CD4-positive, alpha-beta memory T cell (primary cell): ENCODE results near the gene SCLT1. TPM values are rescaled to one million over a fixed set of nuclear protein-coding genes. Genes with fewer than 3 reads are reported as not detected.

Experiments used
- CTCF ChIA-PET: fragments of 350-600 bp; sonication (Branson Sonifier 250); formaldehyde crosslinking; loops from one replicate; lab custom pipeline; 2021; ENCODE audit warnings: inconsistent platforms; ENCODE audit not compliant: partially characterized antibody; lab: Charles Lee
- POLR2A ChIA-PET: fragments of 350-600 bp; sonication (Branson Sonifier 250); formaldehyde crosslinking; loops from one replicate; lab custom pipeline; 2021; ENCODE audit not compliant: partially characterized antibody; lab: Charles Lee
- DNase-seq, 5 donors: peaks; one replicate each; pipeline versions ENCODE4 v3.0.0 to v3.0.0-alpha.2; 2020 to 2022; ENCODE audit warnings: mixed read lengths in 1 of 5
- H3K27ac ChIP-seq: one replicate; pipeline ENCODE4 v1.7.0; 2013; ENCODE audit warnings: low read depth, low read length
- H3K27me3 ChIP-seq: 2 replicates; pipeline ENCODE4 v1.7.0; 2013; ENCODE audit warnings: mild to moderate bottlenecking, low read length, moderate library complexity; ENCODE audit not compliant: insufficient read depth
- H3K36me3 ChIP-seq: 2 replicates; pipeline ENCODE4 v1.7.0; 2013; ENCODE audit warnings: mild to moderate bottlenecking, low read length, moderate library complexity; ENCODE audit not compliant: insufficient read depth
- H3K4me1 ChIP-seq: 2 replicates; pipeline ENCODE4 v1.7.0; 2013; ENCODE audit warnings: mild to moderate bottlenecking, low read length, moderate library complexity; ENCODE audit not compliant: insufficient read depth
- H3K4me3 ChIP-seq, 2 donors: one replicate each; pipeline ENCODE4 v1.7.0; 2013; ENCODE audit warnings: low read length in 2 of 2, mild to moderate bottlenecking in 1 of 2
- H3K9me3 ChIP-seq, 2 donors: one replicate each; pipeline ENCODE4 v1.7.0; 2013; ENCODE audit warnings: low read length in 2 of 2, control low read depth in 1 of 2; ENCODE audit not compliant: control insufficient read depth in 1 of 2
- H3K27ac Mint-ChIP-seq, 7 donors: one replicate each; pipeline ENCODE4 v1.8.0; 2020 to 2021; ENCODE audit warnings: mixed read lengths in 7 of 7, mild to moderate bottlenecking in 6 of 7, inconsistent platforms in 3 of 7, moderate library complexity in 3 of 7
- H3K27me3 Mint-ChIP-seq, 2 donors: one replicate each; pipeline ENCODE4 v1.8.0; 2020 to 2021; ENCODE audit warnings: mixed read lengths in 2 of 2
- H3K36me3 Mint-ChIP-seq, 2 donors: one replicate each; pipeline ENCODE4 v1.8.0; 2020 to 2021; ENCODE audit warnings: mixed read lengths in 2 of 2, inconsistent platforms in 1 of 2, mild to moderate bottlenecking in 1 of 2
- H3K4me1 Mint-ChIP-seq, 4 donors: one replicate each; pipeline ENCODE4 v1.8.0; 2020 to 2021; ENCODE audit warnings: mixed read lengths in 4 of 4, mild to moderate bottlenecking in 1 of 4
- H3K4me3 Mint-ChIP-seq, 8 donors: one replicate each; pipeline ENCODE4 v1.8.0; 2020 to 2021; ENCODE audit warnings: mixed read lengths in 8 of 8, mild to moderate bottlenecking in 7 of 8, moderate library complexity in 6 of 8, inconsistent platforms in 3 of 8
- H3K9me3 Mint-ChIP-seq, 8 donors: one replicate each; pipeline ENCODE4 v1.8.0; 2020 to 2021; ENCODE audit warnings: mixed read lengths in 8 of 8, mild to moderate bottlenecking in 5 of 8, inconsistent platforms in 3 of 8, moderate library complexity in 1 of 8
- intact Hi-C: fragments of 100-400 bp; cut with micrococcal nuclease; formaldehyde crosslinking; loops from one replicate; pipeline ENCODE4 v1.15.1; 2023
- polyA plus RNA-seq, 2 donors: library from polyadenylated mRNA; unstranded; fragments of 300-500 nt; fragmentation: Illumina TruSeq; gene quantifications; one replicate each; pipeline ENCODE4 v1.2.3, GENCODE V29; 2021
- total RNA-seq, 2 experiments: library from RNA; stranded (reverse); gene quantifications; one replicate each; pipeline ENCODE4 v1.2.3, GENCODE V29; 2021

SCLT1 gene
- total and polyA plus RNA-seq, 4 experiments from 2014 or later: 4.3 to 20.8 (median 12.0) TPM

- DNase-seq: no peak
- Mint-ChIP-seq H3K36me3 (peaks cover 8 to 22% of the 10 kb centered on the region in 2 donors), H3K4me3 (no peak overlapping the region), H3K4me1 (no peaks in the 10 kb centered on the region), H3K27me3 (no peaks in the 10 kb centered on the region), H3K27ac (no peak overlapping the region), H3K9me3 (no peaks in the 10 kb centered on the region)
- Histone ChIP-seq H3K4me3 (no peak overlapping the region), H3K27me3 (no peaks in the 10 kb centered on the region), H3K27ac (no peak overlapping the region), H3K4me1 (no peaks in the 10 kb centered on the region), H3K9me3 (no peaks in the 10 kb centered on the region), H3K36me3 (no peaks in the 10 kb centered on the region)
- CTCF ChIA-PET: no interaction called here
- intact Hi-C loops: no loop called here
- POLR2A ChIA-PET: no interaction called here
Observed at GRCh38 chr4:128973384-128973783, 120.0 kb downstream of the SCLT1 start.

GRCh38 chr4:128961405-128961804 is 131.9 kb downstream of the SCLT1 start:
- H3K27me3 ChIP-seq: no peaks in the 10 kb centered on the region
- peaks cover 9% of the 10 kb centered on the region for H3K4me1 ChIP-seq
- no peaks in the 10 kb centered on the region for H3K36me3 ChIP-seq
- intact Hi-C loops: no loop called here
- Mint-ChIP-seq H3K27me3 (no peaks in the 10 kb centered on the region), H3K4me3 (peak overlapping the region in 1 of 8 donors; percentile 9), H3K27ac (peak overlapping the region in 3 of 7 donors; percentile 10 to 39 (median 14)), H3K4me1 (peaks cover 13 to 16% (median 14%) of the 10 kb centered on the region in 4 donors), H3K36me3 (peaks cover 21 to 26% of the 10 kb centered on the region in 2 donors), H3K9me3 (no peaks in the 10 kb centered on the region)
- H3K4me3 ChIP-seq: no peak overlapping the region
- ChIA-PET CTCF (no interaction called here), POLR2A (no interaction called here)
- H3K9me3 ChIP-seq: no peaks in the 10 kb centered on the region
- H3K27ac ChIP-seq: no peak overlapping the region
- peak in 2 of 5 donors; percentile 1 to 3 for DNase-seq

- Histone ChIP-seq H3K36me3 (no peaks in the 10 kb centered on the region), H3K9me3 (no peaks in the 10 kb centered on the region), H3K4me3 (no peak overlapping the region), H3K27ac (no peak overlapping the region), H3K27me3 (no peaks in the 10 kb centered on the region), H3K4me1 (peaks cover 9% of the 10 kb centered on the region)
- H3K27me3 Mint-ChIP-seq: no peaks in the 10 kb centered on the region
- intact Hi-C loops: no loop called here
- ChIA-PET POLR2A (no interaction called here), CTCF (no interaction called here)
- peaks cover 12 to 16% (median 14%) of the 10 kb centered on the region in 4 donors for H3K4me1 Mint-ChIP-seq
- no peaks in the 10 kb centered on the region for H3K9me3 Mint-ChIP-seq
- no peak overlapping the region for H3K27ac Mint-ChIP-seq
- H3K4me3 Mint-ChIP-seq: no peak overlapping the region
- peaks cover 15 to 20% of the 10 kb centered on the region in 2 donors for H3K36me3 Mint-ChIP-seq
- no peak for DNase-seq
Observed at GRCh38 chr4:128958194-128958593, 135.1 kb downstream of the SCLT1 start.

GRCh38 chr4:128957459-128957858 is 135.9 kb downstream of the SCLT1 start:
- H3K36me3 Mint-ChIP-seq: peaks cover 15 to 20% of the 10 kb centered on the region in 2 donors
- intact Hi-C loops: no loop called here
- peaks cover 9 to 11% (median 11%) of the 10 kb centered on the region in 4 donors for H3K4me1 Mint-ChIP-seq

GRCh38 chr4:128955751-128956150 is 137.6 kb downstream of the SCLT1 start:
- ChIA-PET CTCF (no interaction called here), POLR2A (no interaction called here)
- Mint-ChIP-seq H3K27me3 (no peaks in the 10 kb centered on the region), H3K4me3 (no peak overlapping the region), H3K4me1 (peaks cover 0 to 2% (median 0%) of the 10 kb centered on the region in 4 donors), H3K9me3 (no peaks in the 10 kb centered on the region), H3K36me3 (peaks cover 24 to 29% of the 10 kb centered on the region in 2 donors), H3K27ac (no peak overlapping the region)
- Histone ChIP-seq H3K9me3 (no peaks in the 10 kb centered on the region), H3K36me3 (no peaks in the 10 kb centered on the region), H3K4me3 (no peak overlapping the region), H3K27ac (no peak overlapping the region), H3K27me3 (no peaks in the 10 kb centered on the region), H3K4me1 (no peaks in the 10 kb centered on the region)
- intact Hi-C loops: no loop called here
- no peak for DNase-seq

More at GRCh38 chr4:128957459-128957858, 135.9 kb downstream of the SCLT1 start:
- Mint-ChIP-seq H3K27me3 (no peaks in the 10 kb centered on the region), H3K27ac (peak overlapping the region in 1 of 7 donors; percentile 14), H3K9me3 (no peaks in the 10 kb centered on the region), H3K4me3 (no peak overlapping the region)
- Histone ChIP-seq H3K4me3 (no peak overlapping the region), H3K4me1 (peaks cover 9% of the 10 kb centered on the region), H3K27me3 (no peaks in the 10 kb centered on the region), H3K9me3 (no peaks in the 10 kb centered on the region), H3K27ac (no peak overlapping the region), H3K36me3 (no peaks in the 10 kb centered on the region)
- DNase-seq: no peak
- ChIA-PET CTCF (no interaction called here), POLR2A (no interaction called here)

GRCh38 chr4:128954941-128955340 is 138.4 kb downstream of the SCLT1 start:
- Mint-ChIP-seq H3K27me3 (no peaks in the 10 kb centered on the region), H3K9me3 (peaks cover 0 to 2% (median 0%) of the 10 kb centered on the region in 8 donors), H3K27ac (no peak overlapping the region), H3K36me3 (peaks cover 29 to 37% of the 10 kb centered on the region in 2 donors), H3K4me1 (peaks cover 0 to 2% (median 0%) of the 10 kb centered on the region in 4 donors), H3K4me3 (no peak overlapping the region)
- Histone ChIP-seq H3K4me1 (no peaks in the 10 kb centered on the region), H3K27me3 (no peaks in the 10 kb centered on the region), H3K27ac (no peak overlapping the region), H3K4me3 (no peak overlapping the region), H3K9me3 (no peaks in the 10 kb centered on the region), H3K36me3 (no peaks in the 10 kb centered on the region)
- intact Hi-C loops: no loop called here
- DNase-seq: no peak
- POLR2A ChIA-PET: no interaction called here
- CTCF ChIA-PET: no interaction called here

GRCh38 chr4:128951316-128951715 is 142.0 kb downstream of the SCLT1 start:
- Histone ChIP-seq H3K36me3 (no peaks in the 10 kb centered on the region), H3K4me1 (no peaks in the 10 kb centered on the region), H3K4me3 (no peak overlapping the region), H3K27me3 (no peaks in the 10 kb centered on the region), H3K9me3 (no peaks in the 10 kb centered on the region), H3K27ac (no peak overlapping the region)
- POLR2A ChIA-PET: no interaction called here
- DNase-seq: no peak
- Mint-ChIP-seq H3K4me3 (no peak overlapping the region), H3K36me3 (peaks cover 27 to 33% of the 10 kb centered on the region in 2 donors), H3K27me3 (no peaks in the 10 kb centered on the region), H3K27ac (no peak overlapping the region), H3K4me1 (no peaks in the 10 kb centered on the region), H3K9me3 (peaks cover 0 to 2% (median 0%) of the 10 kb centered on the region in 8 donors)
- intact Hi-C loops: no loop called here
- CTCF ChIA-PET: no interaction called here
